Measurements from ENCODE around the gene MYH11.
A peak's percentile ranks its signal among the peaks of the same experiment; 100 is the strongest.

MYH11 gene

DNA sequence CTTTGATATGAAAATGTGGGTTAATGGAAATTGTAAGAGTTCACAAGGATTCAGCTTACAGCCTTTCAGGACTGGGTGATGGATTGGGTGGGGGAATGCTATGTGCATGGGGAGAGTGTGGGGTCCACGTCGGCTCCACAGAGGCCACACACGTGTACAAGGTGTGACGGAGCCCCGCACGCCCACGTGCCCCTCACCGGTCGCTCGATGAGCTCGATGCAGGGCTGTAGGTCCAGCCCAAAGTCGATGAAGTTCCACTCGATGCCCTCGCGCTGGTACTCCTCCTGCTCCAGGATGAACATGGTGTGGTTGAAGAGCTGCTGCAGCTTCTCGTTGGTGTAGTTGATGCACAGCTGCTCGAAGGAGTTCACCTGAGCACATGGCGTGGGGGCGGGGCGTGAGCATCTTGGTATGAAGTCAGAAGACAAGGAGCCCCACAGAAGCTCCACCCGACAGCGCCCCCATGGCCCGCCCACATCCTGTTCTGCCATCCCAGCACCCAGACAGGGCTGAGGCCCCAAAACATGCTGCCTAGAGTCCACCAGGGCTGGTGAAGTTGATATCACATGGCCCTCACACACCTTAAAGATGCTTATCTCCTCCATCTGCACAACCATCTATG lies 99.1 kb downstream of the MYH11 start:
- no peak overlapping the region for H3K27ac ChIP-seq (ENCODE audit: poor library complexity, severe bottlenecking)
- DNase-seq (ENCODE audit: low spot score) (no peak), ATAC-seq (ENCODE audit: low read depth) (no peak)
- H3K4me3 ChIP-seq (ENCODE audit: severe bottlenecking): no peak overlapping the region
- TF ChIP-seq, protein P1, sequence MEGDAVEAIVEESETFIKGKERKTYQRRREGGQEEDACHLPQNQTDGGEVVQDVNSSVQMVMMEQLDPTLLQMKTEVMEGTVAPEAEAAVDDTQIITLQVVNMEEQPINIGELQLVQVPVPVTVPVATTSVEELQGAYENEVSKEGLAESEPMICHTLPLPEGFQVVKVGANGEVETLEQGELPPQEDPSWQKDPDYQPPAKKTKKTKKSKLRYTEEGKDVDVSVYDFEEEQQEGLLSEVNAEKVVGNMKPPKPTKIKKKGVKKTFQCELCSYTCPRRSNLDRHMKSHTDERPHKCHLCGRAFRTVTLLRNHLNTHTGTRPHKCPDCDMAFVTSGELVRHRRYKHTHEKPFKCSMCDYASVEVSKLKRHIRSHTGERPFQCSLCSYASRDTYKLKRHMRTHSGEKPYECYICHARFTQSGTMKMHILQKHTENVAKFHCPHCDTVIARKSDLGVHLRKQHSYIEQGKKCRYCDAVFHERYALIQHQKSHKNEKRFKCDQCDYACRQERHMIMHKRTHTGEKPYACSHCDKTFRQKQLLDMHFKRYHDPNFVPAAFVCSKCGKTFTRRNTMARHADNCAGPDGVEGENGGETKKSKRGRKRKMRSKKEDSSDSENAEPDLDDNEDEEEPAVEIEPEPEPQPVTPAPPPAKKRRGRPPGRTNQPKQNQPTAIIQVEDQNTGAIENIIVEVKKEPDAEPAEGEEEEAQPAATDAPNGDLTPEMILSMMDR (IDR thresholded peaks at IDR 0.05; ENCODE audit: poor library complexity, severe bottlenecking): no peak
- no peaks in the 10 kb centered on the region for H3K36me3 ChIP-seq (ENCODE audit: low read depth)
- H3K4me1 ChIP-seq (ENCODE audit: insufficient read depth, poor library complexity, severe bottlenecking): no peaks in the 10 kb centered on the region
- no peaks in the 10 kb centered on the region for H3K9me3 ChIP-seq (ENCODE audit: severe bottlenecking)
- H3K27me3 ChIP-seq (ENCODE audit: insufficient read depth, poor library complexity, severe bottlenecking): no peaks in the 10 kb centered on the region

DNA sequence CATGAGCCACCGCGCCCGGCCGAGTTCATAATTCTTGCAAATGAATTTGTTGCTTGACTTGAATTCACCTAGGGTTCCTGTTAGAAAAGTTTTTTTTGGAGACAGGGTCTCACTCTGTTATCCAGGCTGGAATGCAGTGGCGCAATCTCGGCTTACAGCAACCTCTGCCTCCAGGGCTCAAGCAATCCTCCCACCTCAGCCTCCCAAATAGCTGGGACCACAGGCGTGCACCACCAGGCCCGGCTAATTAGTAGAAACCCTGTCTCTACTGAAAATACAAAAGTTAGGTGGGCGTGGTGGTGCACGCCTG lies 99.8 kb downstream of the MYH11 start:
- no peaks in the 10 kb centered on the region for H3K27me3 ChIP-seq (ENCODE audit: insufficient read depth, poor library complexity, severe bottlenecking)
- H3K36me3 ChIP-seq (ENCODE audit: low read depth): no peaks in the 10 kb centered on the region
- TF ChIP-seq, protein P1 (IDR thresholded peaks at IDR 0.05; ENCODE audit: poor library complexity, severe bottlenecking): no peak
- H3K27ac ChIP-seq (ENCODE audit: poor library complexity, severe bottlenecking): no peak overlapping the region
- no peaks in the 10 kb centered on the region for H3K9me3 ChIP-seq (ENCODE audit: severe bottlenecking)
- ATAC-seq (ENCODE audit: low read depth): no peak
- DNase-seq (ENCODE audit: low spot score): no peak
- H3K4me1 ChIP-seq (ENCODE audit: insufficient read depth, poor library complexity, severe bottlenecking): no peaks in the 10 kb centered on the region
- no peak overlapping the region for H3K4me3 ChIP-seq (ENCODE audit: severe bottlenecking)

DNA sequence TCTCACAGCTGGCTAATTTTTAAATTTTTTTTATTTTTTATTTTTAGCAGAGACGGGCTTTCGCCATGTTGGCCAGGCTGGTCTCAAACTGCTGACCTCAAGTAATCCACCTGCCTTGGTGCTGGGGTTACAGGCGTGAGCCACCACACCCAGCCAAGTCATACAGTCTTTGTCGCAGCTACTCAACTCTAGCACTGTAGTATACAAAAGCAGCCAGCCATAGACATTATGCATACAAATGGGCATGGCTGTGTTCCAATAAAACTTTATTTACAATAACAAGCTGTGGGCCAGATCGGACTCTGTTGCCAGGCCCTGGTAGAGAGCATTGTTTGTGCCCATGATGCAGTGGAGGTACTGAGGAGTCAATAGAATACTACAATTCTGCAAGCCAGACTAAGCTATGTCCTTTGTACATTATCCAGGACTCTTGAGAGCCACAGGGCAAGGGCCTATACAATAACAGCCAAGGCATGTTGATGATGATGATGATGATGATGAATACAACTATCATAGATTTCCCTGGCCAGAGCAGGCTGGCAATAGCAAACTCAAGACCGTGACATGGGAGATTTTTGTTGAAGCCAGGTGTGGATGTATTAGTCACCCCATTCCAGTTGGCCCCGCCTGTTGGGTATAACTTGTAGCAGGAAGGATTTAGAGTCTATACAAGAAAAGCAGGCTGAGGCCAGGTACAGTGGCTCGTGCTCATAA lies 101.8 kb downstream of the MYH11 start:
- TF ChIP-seq, protein P1 (IDR thresholded peaks at IDR 0.05; ENCODE audit: poor library complexity, severe bottlenecking): no peak
- DNase-seq (ENCODE audit: low spot score) (no peak), ATAC-seq (ENCODE audit: low read depth) (peak; percentile 50; the same call in 1 of the 3 replicates)
- no peaks in the 10 kb centered on the region for H3K36me3 ChIP-seq (ENCODE audit: low read depth)
- H3K4me1 ChIP-seq (ENCODE audit: insufficient read depth, poor library complexity, severe bottlenecking): no peaks in the 10 kb centered on the region
- H3K4me3 ChIP-seq (ENCODE audit: severe bottlenecking): no peak overlapping the region
- no peak overlapping the region for H3K27ac ChIP-seq (ENCODE audit: poor library complexity, severe bottlenecking)
- H3K27me3 ChIP-seq (ENCODE audit: insufficient read depth, poor library complexity, severe bottlenecking): no peaks in the 10 kb centered on the region
- H3K9me3 ChIP-seq (ENCODE audit: severe bottlenecking): no peaks in the 10 kb centered on the region

DNA sequence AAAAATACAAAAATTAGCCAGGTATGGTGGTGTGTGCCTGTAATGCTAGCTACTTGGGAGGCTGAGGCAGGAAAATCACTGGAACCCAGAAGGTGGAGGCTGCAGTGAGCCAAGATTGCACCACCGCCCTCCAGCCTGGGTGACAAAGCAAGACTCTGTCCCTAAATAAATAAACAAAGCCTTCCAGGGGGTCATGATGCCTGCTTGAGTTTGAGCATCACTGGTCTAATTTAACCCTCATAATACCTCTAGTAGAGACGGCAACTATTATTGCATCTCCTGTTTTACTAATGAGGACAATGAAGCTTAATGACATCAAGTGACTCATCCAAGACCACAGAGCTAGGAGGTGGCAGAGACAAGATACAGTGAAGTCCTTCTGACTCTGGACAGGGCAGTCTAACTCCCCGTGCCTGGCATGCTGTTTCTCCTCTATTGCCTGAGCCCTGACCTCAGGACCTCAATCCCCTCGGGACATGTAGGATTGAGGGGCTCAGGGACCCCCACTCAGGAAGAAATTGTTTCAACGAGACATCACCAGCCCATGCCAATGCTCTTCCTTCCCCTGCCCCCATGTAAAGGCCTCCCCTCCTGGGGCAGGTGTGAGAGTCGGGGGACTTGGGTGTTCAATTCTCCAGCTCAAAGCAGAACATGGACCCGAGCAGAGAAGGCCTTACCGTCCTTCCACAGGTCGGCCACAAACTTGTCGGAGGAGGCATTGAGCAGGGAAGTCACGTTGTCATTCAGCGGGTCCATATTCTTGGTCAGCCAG lies 103.9 kb downstream of the MYH11 start:
- no peaks in the 10 kb centered on the region for H3K4me1 ChIP-seq (ENCODE audit: insufficient read depth, poor library complexity, severe bottlenecking)
- no peak overlapping the region for H3K4me3 ChIP-seq (ENCODE audit: severe bottlenecking)
- H3K27ac ChIP-seq (ENCODE audit: poor library complexity, severe bottlenecking): no peak overlapping the region
- TF ChIP-seq, protein P1 (IDR thresholded peaks at IDR 0.05; ENCODE audit: poor library complexity, severe bottlenecking): no peak
- H3K27me3 ChIP-seq (ENCODE audit: insufficient read depth, poor library complexity, severe bottlenecking): no peaks in the 10 kb centered on the region
- no peak for ATAC-seq (ENCODE audit: low read depth)
- H3K9me3 ChIP-seq (ENCODE audit: severe bottlenecking): no peaks in the 10 kb centered on the region
- DNase-seq (ENCODE audit: low spot score): no peak
- no peaks in the 10 kb centered on the region for H3K36me3 ChIP-seq (ENCODE audit: low read depth)

Measured in RWPE2 (cell line).